ENCODE measurements around the gene AHI1. TPM values are rescaled to one million over a fixed set of nuclear protein-coding genes. Genes with fewer than 3 reads are reported as not detected.

The AHI1 gene
- polyA plus RNA-seq, 1 donor (not counting 4 experiments of a cell fraction or from before 2014, with no cell fraction given) = 7.0 TPM

DNA sequence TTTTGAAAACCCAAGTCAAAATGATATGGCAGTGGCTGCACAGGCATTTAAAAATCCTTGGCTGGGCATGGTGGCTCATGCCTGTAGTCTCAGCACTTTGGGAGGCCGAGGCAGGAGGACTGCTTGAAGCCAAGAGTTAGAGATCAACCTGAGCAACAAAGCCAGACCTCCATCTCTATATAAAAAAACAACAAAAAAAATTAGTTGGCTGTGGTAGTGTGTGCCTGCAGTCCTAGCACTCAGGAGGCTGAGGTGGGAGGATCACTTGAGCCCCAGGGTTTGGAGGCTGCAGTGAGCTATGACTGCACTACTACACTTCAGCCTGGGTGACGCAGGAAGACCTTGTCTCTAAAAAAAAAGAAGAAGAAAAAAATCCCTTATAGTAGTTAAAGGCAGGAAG is 173.6 kb downstream of the AHI1 start:
- DNase-seq (ENCODE audit: low read depth, low spot score) (no peak), FAIRE-seq (no peak)
- no peak for TF ChIP-seq EZH2 (IDR thresholded peaks at IDR 0.05; ENCODE audit: low read length)
- TF ChIP-seq, protein P1, sequence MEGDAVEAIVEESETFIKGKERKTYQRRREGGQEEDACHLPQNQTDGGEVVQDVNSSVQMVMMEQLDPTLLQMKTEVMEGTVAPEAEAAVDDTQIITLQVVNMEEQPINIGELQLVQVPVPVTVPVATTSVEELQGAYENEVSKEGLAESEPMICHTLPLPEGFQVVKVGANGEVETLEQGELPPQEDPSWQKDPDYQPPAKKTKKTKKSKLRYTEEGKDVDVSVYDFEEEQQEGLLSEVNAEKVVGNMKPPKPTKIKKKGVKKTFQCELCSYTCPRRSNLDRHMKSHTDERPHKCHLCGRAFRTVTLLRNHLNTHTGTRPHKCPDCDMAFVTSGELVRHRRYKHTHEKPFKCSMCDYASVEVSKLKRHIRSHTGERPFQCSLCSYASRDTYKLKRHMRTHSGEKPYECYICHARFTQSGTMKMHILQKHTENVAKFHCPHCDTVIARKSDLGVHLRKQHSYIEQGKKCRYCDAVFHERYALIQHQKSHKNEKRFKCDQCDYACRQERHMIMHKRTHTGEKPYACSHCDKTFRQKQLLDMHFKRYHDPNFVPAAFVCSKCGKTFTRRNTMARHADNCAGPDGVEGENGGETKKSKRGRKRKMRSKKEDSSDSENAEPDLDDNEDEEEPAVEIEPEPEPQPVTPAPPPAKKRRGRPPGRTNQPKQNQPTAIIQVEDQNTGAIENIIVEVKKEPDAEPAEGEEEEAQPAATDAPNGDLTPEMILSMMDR (optimal IDR thresholded peaks at IDR 0.05 in 1 of 3, IDR thresholded peaks at IDR 0.05 in 1 of 3, conservative IDR thresholded peaks at IDR 0.05 in 1 of 3; ENCODE audit: extremely low read depth in 1 of 3, insufficient read depth in 2 of 3, low read length in 3 of 3) = no peak
- H3K9me3 ChIP-seq (ENCODE audit: control insufficient read depth, low read depth, low read length) = no peaks in the 10 kb centered on the region
- H4K20me1 ChIP-seq (ENCODE audit: control insufficient read depth, extremely low read depth, insufficient read depth, low read length) = no peaks in the 10 kb centered on the region
- no peak overlapping the region for H3K4me2 ChIP-seq (ENCODE audit: control insufficient read depth, extremely low read depth, insufficient read depth, low read depth, low read length)
- H3K27ac ChIP-seq (ENCODE audit: control insufficient read depth, insufficient read depth, low read length) = no peak overlapping the region
- H3K4me3 ChIP-seq (ENCODE audit: control insufficient read depth in 2 of 3, extremely low read depth in 1 of 3, insufficient read depth in 2 of 3, low read depth in 1 of 3, low read length in 3 of 3) = no peak overlapping the region
- H3K27me3 ChIP-seq (ENCODE audit: control insufficient read depth, extremely low read depth, insufficient read depth, low read length) = no peaks in the 10 kb centered on the region
- H3K9me1 ChIP-seq (ENCODE audit: control insufficient read depth, extremely low read depth, insufficient read depth, low read length) = no peaks in the 10 kb centered on the region
- no peaks in the 10 kb centered on the region for H3K36me3 ChIP-seq (ENCODE audit: control insufficient read depth in 2 of 2, extremely low read depth in 1 of 2, insufficient read depth in 2 of 2, low read length in 2 of 2)
- no peak overlapping the region for H2AFZ ChIP-seq (ENCODE audit: control insufficient read depth, low read length)
- no peaks in the 10 kb centered on the region for H3K79me2 ChIP-seq (ENCODE audit: control insufficient read depth, insufficient read depth, low read length)
- dilution Hi-C loops (cut with MboI; ENCODE audit: extremely low pct_ligation_motif_present, low sequenced_read_pairs) = no loop called here
- no peaks in the 10 kb centered on the region for H3K4me1 ChIP-seq (ENCODE audit: control insufficient read depth, extremely low read depth, insufficient read depth, low read length)
- H3K9ac ChIP-seq (ENCODE audit: control insufficient read depth, extremely low read depth, insufficient read depth, low read length) = no peak overlapping the region

DNA sequence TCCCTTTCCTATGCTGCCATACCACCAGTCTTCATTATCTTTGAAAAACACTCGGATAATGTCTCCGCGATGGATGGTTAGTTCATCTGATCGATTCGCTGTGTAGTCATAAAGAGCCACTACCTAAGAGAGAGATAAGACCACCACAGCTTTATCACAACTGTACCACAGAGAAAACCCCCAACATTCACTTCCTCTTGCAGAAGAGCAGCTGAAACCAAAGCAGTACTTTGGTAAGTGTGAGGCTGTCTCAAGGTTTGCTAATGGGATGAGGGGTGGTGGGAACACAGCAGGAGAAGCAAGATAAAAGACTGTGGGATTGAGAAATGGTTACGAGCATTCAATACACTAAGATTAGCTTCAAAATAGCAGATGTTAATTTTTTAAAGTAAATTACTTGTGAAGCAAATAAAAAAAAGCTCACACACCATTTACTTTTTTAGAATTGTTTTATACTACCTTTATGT is 174.3 kb downstream of the AHI1 start:
- no peaks in the 10 kb centered on the region for H3K4me1 ChIP-seq (ENCODE audit: control insufficient read depth, extremely low read depth, insufficient read depth, low read length)
- no peak overlapping the region for H3K27ac ChIP-seq (ENCODE audit: control insufficient read depth, insufficient read depth, low read length)
- no peaks in the 10 kb centered on the region for H4K20me1 ChIP-seq (ENCODE audit: control insufficient read depth, extremely low read depth, insufficient read depth, low read length)
- H3K9me3 ChIP-seq (ENCODE audit: control insufficient read depth, low read depth, low read length) = no peaks in the 10 kb centered on the region
- no peaks in the 10 kb centered on the region for H3K36me3 ChIP-seq (ENCODE audit: control insufficient read depth in 2 of 2, extremely low read depth in 1 of 2, insufficient read depth in 2 of 2, low read length in 2 of 2)
- FAIRE-seq (no peak), DNase-seq (ENCODE audit: low read depth, low spot score) (no peak)
- no peak overlapping the region for H2AFZ ChIP-seq (ENCODE audit: control insufficient read depth, low read length)
- H3K4me3 ChIP-seq (ENCODE audit: control insufficient read depth in 2 of 3, extremely low read depth in 1 of 3, insufficient read depth in 2 of 3, low read depth in 1 of 3, low read length in 3 of 3) = no peak overlapping the region
- dilution Hi-C loops (cut with MboI; ENCODE audit: extremely low pct_ligation_motif_present, low sequenced_read_pairs) = no loop called here
- H3K9me1 ChIP-seq (ENCODE audit: control insufficient read depth, extremely low read depth, insufficient read depth, low read length) = no peaks in the 10 kb centered on the region
- no peaks in the 10 kb centered on the region for H3K79me2 ChIP-seq (ENCODE audit: control insufficient read depth, insufficient read depth, low read length)
- no peak overlapping the region for H3K4me2 ChIP-seq (ENCODE audit: control insufficient read depth, extremely low read depth, insufficient read depth, low read depth, low read length)
- no peak overlapping the region for H3K9ac ChIP-seq (ENCODE audit: control insufficient read depth, extremely low read depth, insufficient read depth, low read length)
- no peaks in the 10 kb centered on the region for H3K27me3 ChIP-seq (ENCODE audit: control insufficient read depth, extremely low read depth, insufficient read depth, low read length)
- TF ChIP-seq, protein P1 (optimal IDR thresholded peaks at IDR 0.05 in 1 of 3, IDR thresholded peaks at IDR 0.05 in 1 of 3, conservative IDR thresholded peaks at IDR 0.05 in 1 of 3; ENCODE audit: extremely low read depth in 1 of 3, insufficient read depth in 2 of 3, low read length in 3 of 3) = no peak
- TF ChIP-seq EZH2 (IDR thresholded peaks at IDR 0.05; ENCODE audit: low read length) = no peak

All from keratinocyte (primary cell).